ENCODE measurements around the gene GLP2R.
"Not testable (repeated sequence)": the region's sequence is repeated elsewhere in the genome, so short reads cannot be mapped to it uniquely, and the experiment has no call there.

The GLP2R gene, protein sequence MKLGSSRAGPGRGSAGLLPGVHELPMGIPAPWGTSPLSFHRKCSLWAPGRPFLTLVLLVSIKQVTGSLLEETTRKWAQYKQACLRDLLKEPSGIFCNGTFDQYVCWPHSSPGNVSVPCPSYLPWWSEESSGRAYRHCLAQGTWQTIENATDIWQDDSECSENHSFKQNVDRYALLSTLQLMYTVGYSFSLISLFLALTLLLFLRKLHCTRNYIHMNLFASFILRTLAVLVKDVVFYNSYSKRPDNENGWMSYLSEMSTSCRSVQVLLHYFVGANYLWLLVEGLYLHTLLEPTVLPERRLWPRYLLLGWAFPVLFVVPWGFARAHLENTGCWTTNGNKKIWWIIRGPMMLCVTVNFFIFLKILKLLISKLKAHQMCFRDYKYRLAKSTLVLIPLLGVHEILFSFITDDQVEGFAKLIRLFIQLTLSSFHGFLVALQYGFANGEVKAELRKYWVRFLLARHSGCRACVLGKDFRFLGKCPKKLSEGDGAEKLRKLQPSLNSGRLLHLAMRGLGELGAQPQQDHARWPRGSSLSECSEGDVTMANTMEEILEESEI

DNA sequence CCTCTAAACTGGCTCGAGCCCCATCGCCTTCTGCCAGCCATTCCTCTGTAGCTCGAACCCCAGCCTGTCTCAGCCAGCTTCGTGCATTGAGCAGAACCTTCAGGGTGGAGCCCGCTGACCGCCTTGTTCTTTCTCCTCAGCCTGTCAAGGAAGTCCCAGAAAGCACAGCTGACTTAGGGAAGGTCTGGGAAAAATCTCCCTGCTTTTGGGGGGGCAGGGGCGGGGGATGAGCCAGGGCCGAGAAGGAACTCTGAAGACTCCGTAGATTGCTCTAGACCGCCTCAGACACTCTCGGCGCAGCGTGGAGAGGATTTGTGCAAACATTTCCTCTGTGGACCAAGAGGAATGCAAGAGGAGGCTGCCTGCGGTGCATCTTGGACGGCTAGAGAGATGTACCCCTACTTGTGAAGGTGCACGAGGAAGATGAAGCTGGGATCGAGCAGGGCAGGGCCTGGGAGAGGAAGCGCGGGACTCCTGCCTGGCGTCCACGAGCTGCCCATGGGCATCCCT lies at the start of gene GLP2R:
TSS of gene GLP2R (plus strand) at position 284 of the 510 bp plus-strand sequence. CDS start at position 424, 140 bp downstream.
- no peak for DNase-seq (ENCODE audit: low read depth in 2 of 2)

DNA sequence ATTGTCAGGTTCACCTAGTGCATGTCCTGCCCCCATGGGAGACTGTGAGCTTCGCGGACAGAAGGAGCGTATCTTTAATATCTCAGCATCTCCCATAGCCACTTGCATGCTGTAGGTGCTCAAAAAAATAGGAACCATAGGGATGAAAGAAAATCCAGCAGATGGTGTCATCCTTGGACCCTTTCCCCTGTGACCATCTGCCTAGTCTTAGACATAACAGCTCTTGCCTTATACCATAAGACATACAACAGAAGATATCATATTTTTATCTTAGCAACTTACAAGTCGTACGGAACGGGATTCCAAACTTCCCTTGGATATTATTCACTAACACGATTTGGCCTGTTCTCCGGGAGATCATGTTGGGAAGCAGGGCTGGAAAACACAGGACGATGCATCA lies 48.8 kb upstream of the GLP2R start:
- DNase-seq (ENCODE audit: low read depth in 2 of 2), result no peak

DNA sequence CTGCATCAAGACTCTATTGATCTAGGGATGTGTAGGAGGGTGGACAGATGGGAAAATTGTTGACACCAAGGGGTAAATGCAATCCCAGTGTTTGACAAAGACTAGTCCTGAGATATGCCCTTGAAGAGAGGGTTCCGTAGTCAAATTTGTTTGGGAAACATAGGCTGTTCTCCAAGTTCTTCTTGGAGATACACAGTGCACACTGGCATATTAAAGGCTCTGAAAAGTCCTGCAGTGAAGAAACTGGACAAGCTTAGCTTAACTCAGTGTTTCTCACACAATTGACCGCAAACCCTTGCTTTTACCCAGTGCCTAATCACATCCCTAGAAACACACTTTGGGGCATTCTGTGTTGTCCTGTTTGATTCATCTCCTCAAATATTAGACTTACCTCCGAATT lies 45.2 kb upstream of the GLP2R start:
- no peak for DNase-seq (ENCODE audit: low read depth in 2 of 2)

DNA sequence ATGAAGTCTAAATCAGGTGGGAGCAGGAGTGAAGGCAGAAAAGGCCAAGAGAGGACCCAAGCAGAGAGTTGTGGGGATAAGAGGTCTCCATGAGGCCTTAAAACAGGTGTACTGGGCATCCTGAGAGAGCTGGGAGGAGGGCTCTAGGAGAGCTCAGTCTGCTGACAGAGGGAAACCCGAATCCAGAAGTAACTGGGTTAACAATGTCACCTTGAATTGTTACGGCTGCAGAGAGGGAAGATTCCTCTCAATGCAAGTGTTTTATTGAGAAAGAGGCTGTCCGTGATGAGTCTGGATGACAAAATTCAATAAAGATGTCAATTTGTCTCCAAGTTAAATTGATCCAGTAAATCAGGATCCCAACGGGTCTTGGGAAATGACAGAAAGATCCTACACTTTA lies 42.7 kb upstream of the GLP2R start:
- no peak for DNase-seq (ENCODE audit: low read depth in 2 of 2)

DNA sequence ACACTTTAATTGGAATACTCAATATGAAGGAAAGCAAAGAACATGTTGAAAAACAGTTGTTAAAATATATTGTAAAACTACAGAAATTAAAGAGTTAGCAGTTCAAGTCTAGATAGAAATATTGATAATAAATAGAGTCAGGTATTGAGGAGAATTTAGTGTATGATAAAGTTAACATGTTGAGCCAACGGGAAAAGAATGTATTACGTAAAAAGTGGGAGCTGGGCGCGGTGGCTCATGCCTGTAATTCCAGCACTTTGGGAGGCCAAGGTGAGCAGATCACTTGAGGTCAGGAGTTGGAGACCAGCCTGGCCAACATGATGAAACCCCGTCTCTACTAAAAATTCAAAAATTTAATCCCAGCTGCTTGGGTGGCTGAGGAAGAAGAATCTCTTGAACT lies 42.3 kb upstream of the GLP2R start:
- DNase-seq (ENCODE audit: low read depth in 2 of 2), result not testable (repeated sequence)

DNA sequence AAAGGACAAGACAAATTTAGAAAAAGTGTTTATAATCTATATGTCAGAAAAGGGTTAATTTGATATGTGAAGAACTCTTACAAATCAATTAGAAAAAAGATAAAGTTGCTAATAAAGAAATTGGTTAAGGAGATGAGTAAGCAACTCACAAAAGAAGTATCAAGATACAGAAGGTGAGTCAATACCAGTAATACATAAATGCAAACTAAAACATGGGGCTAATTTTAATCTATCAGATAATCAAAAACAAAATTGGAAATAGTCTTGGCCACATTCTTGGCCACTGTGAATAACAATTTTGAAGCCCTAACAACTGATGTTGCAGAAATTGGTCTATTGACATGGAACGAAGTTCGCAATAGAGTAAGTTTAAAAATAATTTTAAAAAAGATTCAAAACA lies 41.2 kb upstream of the GLP2R start:
- DNase-seq (ENCODE audit: low read depth in 2 of 2), result no peak

DNA sequence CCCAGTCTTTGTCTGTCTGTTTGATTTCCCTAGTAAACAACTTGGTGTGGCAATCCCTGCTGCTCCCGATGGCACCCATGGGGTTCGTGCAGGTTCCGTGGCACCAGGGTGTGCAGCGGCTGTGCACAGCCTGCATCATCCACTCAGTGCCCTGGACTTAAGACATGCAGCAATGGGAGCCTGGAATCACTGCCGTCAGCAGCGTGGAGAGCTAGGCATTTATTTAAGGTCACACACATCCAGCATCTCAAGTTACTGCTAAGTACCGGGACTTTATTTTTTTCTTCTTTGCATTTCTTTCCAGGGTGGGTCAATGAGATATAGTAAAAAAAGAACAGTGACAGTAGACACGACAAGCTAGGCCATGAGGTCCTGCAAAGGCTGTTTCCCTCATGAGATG lies 37.1 kb upstream of the GLP2R start:
- no peak for DNase-seq (ENCODE audit: low read depth in 2 of 2)

DNA sequence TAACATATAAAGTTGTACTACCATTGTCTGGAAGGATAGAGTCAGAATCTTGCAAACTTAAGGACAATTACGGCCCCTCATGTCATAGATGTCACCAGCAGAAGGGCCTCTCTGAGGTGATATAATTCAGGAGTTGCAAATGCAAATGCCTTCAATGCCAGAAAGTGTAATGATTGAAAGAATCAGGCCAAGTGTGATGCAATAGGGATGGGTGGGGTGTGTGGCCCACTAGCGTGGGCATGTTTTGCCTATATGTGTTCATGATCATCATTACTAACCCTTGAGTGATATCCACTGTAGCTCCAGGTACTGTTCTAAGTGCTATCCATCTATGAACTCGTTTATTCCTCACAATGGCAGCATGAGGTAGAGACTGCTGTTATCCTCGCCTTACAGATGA lies 35.4 kb upstream of the GLP2R start:
- no peak for DNase-seq (ENCODE audit: low read depth in 2 of 2)

DNA sequence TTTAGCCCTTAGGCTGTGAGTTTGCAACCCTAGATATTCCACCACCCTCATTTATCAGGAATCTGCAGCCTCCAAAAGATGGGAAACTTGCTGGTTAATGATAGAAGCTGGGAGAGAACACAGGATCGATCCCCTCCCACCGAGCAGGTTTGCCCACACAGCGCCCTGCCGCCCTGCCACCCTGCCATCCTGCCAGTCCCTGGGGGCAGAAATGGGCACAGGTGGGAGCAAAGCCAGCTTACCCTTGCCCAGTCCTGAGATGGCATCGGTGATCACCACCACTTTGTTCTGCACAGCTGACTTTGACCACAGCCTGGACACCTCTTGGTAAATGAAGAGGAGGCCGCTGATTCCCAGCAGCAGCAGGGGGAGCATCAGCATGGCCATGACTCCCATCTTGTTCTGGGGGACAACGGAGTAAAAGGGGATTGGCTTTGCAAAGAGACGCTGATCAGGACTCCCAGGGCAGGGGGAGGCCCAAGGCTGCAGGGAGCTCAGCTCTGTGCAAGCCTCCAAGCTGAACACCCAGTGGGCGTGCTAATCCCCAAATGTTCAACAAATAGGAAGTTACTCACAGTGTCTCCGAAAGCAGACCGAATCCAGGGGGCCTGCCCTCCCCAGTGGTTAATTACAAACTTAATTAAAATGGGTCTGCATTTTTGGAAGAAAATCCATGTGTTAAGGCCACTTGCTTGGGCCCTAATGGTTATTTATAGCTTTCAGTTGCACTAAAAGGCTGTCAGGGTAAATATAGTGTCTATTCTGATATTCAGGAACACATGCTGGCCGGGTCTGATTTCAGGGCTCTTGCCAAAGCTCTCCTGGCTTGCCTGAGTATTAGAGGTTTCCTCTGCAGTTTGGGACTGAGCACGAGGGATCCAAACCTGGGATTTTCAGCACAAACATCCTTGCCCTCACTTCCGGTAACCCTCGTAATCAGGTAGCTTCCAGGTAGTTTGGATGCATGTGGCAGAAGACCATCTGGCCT lies 34.5 kb upstream of the GLP2R start, which contains the start of gene DHRS7C:
TSS of gene DHRS7C (minus strand) at position 704 of the 988 bp plus-strand sequence. CDS start at position 396, 308 bp downstream.
- DNase-seq (ENCODE audit: low read depth in 2 of 2), result no peak

DNA sequence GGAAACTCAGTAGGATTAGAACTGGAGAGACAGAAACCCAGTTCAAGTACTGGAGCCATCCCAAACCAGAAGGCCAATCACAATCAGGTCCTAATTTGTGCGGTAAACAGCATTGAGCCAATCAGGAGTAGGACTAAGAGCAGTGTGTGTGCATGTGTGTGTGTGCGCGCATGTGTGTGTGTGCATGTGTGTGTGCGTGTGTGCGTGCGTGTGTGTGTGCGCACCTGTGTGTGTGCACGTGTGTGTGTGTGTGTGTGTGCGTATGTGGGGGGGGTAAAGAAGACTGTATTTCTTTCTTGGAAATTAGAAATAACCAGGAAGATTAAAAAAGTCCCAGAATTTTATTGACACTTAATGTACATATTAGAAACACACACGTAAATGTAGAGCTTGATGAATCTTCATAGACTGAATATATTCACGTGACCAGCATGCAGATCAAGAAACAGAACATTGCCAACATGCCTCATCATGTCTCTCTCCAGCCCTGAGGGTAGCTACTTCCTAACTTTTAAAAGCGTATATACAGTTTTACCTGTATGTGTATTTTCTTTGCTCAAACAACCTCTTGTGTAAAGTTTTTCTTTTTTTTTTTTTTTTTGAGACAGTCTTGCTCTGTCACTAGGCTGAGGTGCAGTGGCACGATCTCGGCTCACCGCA lies 33.4 kb upstream of the GLP2R start:
- DNase-seq (ENCODE audit: low read depth in 2 of 2), result no peak

DNA sequence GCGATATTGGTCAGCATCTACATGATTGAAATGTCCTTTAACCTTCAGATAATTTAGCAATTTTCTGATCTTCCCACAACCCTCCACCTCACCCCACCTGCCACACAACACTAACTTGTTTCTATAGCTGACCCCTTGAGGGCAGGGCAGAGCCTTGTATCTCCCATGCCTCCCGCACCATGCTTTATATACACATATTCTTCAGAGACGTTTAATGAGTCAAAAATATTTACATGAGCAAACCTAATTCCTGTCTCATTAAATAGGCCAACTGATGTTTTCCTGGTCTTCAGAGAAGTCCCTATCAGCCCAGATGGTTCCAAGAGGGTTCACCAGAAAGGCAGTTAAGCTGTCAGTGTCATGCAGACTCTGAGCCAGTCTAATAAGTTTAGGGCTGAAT lies 27.7 kb upstream of the GLP2R start:
- no peak for DNase-seq (ENCODE audit: low read depth in 2 of 2)

DNA sequence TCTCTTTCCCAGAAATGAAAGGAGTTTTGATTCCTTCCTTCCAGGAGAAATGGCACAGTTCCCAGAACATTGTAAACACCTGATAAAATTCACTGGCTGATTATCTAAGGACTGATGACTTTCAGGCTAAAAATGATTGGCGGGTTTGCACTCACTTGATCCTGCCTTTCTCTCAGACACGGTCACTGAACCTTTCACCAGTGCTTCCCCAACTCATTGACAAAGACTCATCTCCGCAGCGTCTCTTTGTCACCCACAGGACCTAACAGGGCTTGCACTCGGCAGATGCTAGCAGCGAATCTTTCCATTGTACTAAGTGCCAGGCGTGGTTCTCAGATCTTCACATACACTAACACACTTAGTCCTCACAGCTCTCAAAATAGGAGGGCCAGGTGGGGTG lies 27.0 kb upstream of the GLP2R start:
- DNase-seq (ENCODE audit: low read depth in 2 of 2), result no peak

DNA sequence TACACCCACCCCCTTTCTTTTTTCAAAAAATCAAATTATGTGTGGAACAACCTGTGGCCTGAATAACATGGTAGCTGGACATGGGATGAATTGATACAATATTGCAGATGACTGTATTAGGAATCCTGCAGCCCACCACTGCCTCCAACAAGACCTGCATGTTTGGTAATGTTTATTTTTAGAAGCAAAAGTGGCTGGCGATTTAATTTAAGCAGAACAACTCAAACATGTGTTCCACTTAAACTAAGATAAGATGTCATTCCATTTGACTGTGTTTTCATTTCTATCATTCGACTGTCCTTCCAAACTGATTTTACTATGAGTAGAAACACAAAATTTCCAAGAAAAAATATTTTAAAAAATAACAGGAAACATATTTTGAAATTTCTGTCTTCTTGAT lies 24.2 kb upstream of the GLP2R start:
- no peak for DNase-seq (ENCODE audit: low read depth in 2 of 2)

DNA sequence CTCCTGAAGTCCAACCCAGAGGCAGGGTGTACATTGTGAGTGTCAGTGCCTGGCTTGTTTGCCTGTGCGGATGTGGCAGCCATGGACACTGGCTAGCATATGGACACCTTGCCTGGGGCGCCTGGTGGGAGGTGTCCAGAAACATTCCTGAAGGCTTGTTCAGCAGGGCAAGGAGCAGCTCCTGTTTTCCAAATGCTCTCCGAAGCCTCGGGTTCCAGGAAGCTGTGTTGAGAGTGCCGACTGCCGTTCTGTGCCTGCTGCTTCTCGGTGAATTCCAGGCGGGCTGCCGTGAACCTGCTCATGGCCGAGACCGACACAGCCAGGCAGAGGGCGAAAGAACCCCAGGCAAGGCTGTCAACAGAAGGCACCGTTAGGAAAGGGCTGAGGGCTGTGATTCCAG lies 23.4 kb upstream of the GLP2R start:
- DNase-seq (ENCODE audit: low read depth in 2 of 2), result no peak

DNA sequence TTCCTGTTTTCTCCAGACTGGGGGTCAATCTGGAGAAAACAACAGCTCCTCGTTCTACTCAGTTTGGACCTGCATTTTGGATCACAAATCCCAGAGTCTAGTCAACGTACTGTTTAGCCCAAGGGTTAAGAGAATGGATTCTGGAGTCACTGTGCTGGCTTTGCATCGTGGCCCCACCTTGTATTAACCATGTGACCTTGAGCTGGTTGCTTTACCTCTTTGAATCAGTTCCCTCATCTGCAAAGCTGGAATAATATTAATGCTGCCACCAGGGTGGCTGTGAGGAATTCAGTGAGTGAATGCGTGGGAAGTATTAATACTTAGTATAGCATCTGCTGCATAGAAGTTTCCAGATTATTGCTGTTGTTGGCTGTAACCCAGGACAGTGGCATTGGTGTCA lies 23.0 kb upstream of the GLP2R start:
- no peak for DNase-seq (ENCODE audit: low read depth in 2 of 2)

DNA sequence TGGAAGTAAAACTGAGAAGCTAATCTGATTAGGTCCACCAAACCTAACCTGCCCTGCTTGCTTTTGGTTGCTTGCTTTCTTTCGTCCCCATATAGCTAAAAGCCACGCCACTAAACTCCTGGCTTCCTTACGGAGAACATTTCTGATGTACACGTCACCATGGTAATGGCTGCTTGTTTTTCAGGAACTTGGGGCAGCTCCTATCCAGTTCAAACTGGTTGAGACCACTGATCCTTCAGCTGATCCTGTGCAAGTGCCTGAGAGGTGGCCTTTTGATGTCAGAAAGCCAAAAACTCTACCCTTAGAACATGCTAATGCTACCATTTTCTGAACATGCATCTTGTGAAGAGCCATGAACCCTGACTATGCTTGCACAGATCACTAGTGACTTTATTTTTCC lies 20.0 kb upstream of the GLP2R start:
- DNase-seq (ENCODE audit: low read depth in 2 of 2), result no peak

DNA sequence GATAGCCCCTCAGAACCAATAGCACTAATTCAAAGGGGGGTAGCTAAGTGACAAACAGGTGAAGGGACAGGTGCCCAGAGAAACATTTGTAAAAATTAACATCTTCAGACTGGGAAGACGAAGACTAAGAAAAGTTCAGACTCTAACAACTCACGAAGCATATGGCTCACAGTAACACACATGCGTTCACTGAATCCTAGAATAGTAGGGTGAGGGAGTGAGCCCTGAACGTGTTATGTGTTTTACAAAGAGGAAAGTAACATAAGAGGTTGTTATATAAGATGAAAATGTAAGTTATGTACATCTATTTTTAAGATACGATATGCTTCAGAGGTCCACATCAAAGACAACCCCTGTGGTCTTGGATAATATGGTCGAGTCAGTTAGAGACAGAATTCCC lies 19.0 kb upstream of the GLP2R start:
- no peak for DNase-seq (ENCODE audit: low read depth in 2 of 2)

DNA sequence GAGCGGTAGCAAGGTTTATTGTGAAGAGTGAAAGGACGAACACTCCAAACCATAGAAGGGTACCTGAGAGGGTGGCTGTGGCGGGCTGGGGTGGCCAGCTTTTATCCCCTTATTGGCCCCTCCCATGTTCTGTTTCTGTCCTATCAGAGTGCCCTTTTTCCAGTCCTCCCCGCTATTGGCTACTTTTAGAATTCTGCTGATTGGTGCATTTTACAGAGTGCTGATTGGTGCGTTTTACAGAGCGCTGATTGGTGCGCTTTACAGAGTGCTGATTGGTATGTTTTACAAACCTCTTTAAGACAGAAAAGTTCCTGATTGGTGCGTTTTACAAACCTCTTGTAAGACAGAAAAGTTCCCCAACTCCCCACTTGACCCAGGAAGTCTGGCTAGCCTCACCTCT lies 16.3 kb upstream of the GLP2R start:
- DNase-seq (ENCODE audit: low read depth in 2 of 2), result no peak

DNA sequence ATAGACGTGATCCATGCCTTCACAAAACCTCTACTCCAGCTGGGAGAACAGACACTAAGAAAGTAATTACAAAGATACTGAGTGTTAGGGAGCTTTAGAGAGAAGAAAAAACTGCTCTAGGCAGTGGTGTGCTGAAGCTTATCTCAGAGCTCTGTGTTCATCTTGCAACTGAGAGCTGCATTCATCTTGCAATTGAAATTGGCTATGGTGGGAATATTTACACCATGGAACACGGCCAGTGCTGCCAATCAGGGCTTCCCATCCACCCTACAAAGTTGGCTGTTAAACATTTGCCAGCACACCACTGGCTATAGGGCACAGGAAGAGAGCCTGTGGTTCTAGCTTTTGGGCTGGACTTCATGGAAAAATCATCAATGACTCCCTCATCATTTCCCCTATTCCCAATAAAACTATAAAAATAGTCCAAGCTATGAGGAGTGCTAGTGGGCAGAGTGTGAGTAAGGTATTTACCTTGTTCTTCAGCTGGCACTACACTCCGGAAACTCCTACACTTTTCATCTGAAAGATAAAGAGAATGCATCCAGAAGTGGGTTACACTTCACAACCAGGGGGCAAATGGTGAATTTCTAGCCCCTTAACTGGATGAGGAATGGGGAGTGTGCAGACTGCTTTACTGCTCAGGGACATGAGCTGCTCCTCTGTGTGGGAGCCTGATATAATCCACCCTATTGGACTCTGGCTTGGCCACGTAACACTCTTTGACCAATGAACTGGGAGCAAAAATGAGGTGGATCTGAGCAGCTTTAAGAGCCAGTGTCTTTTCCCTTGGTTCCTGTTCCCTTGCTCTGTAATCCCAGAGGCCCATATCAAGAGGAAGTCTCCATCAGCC lies 15.4 kb upstream of the GLP2R start:
- no peak for DNase-seq (ENCODE audit: low read depth in 2 of 2)

DNA sequence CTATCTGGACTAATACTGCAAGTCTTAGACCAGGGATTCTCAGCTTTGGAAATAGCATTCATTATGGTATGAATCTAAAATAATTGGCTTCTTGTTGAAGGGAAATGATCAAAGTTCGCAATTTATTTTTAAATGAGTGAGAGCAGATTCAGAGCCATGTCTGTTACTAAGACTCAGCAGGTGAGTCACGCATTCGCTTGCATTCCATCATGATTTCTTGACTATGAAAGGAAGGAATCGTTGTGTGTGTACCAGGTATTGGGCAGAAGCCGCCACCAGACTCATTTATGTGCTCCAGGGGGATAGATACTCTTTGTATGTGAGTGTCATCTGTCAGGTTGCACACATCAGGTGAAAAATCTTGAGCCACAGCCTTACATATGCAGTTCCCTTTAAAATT lies 14.6 kb upstream of the GLP2R start:
- DNase-seq (ENCODE audit: low read depth in 2 of 2), result no peak

DNA sequence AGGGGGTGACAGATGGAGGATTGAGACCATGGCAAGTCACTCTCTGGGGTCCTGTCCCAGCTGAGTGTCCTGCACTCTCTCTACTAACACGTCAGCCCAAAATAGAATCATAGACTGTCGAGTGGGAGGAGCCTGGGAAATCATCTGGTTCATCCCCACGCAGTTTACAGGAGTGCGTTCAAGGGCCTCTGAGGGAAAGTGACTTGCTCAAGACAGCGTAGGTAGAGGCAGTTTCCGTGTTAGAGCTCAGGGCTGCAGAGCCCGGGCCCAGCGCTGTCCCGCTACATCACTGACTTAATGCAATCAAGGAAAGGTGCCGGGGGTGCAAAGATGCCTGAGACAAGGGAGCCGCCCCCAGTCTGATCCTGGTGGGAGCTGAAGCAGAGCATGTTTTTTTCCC lies 14.2 kb upstream of the GLP2R start:
- no peak for DNase-seq (ENCODE audit: low read depth in 2 of 2)
